ENCODE results near the gene ZNF277. TPM values are rescaled to one million over a fixed set of nuclear protein-coding genes. Genes with fewer than 3 reads are reported as not detected.

ZNF277 gene
- total RNA-seq, 2 donors from 2014 or later, result 15.9 to 29.8 TPM

DNA sequence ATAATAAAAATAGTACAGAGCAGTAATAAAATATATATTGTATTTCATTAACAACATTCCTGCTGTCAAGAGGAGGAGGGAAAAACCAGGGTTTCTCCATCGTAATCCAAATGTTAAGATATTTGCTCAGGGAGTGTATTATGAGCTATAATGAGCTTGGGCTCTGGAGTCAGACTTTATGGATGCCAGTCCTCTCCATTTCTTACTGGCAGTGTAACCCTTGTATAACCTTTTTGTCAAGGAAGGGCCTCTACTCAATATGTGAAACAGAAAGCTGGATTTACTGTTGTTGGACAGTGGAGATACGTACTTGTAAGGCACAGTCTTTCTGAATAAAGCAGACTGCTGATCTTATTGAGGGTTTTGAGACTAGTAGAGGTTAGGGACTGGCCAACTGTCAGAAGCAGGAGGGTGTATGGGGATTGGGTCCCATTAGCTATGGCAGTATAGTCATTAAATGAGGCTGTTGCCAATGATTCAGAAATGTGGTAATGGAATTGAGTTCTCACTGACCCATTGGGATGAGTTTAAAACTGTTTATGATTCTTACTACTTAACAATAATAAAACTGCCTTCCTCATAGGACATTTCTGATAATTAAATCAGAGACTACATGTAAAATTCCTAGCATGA is 56.5 kb downstream of the ZNF277 start:
- Histone ChIP-seq H3K4me1 (peaks cover 0 to 12% of the 10 kb centered on the region in 2 donors), H3K27me3 (no peaks in the 10 kb centered on the region), H3K36me3 (no peaks in the 10 kb centered on the region), H3K27ac (no peak overlapping the region), H3K9me3 (no peaks in the 10 kb centered on the region), H3K4me3 (no peak overlapping the region)
- no peak for DNase-seq (ENCODE audit: low spot score)
- no peak for TF ChIP-seq CTCF (IDR thresholded peaks at IDR 0.05)

DNA sequence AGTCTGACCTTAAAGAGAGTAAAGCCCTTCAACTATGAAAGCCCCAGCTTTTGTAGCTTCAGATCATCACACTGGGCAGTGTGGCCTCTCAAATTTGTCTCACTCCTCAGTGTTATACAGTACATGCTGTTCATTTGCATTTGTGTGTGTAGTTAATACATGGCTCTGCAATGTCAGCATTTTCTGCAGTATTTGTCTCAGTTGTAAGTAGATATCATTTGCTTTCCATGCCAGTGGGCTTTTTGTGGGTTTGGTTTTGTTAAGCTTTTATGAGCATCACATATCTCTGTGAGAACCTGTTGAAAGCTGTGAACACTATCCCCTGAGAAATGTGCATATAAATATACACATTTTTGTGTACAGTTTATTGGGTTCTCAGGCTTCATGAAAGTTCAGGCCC is 57.0 kb downstream of the ZNF277 start:
- no peaks in the 10 kb centered on the region for H3K27me3 ChIP-seq
- DNase-seq (ENCODE audit: low spot score), result no peak
- H3K4me3 ChIP-seq, result no peak overlapping the region
- no peaks in the 10 kb centered on the region for H3K9me3 ChIP-seq
- no peaks in the 10 kb centered on the region for H3K36me3 ChIP-seq
- no peak overlapping the region for H3K27ac ChIP-seq
- peaks cover 0 to 12% of the 10 kb centered on the region in 2 donors for H3K4me1 ChIP-seq
- TF ChIP-seq CTCF (IDR thresholded peaks at IDR 0.05), result no peak

DNA sequence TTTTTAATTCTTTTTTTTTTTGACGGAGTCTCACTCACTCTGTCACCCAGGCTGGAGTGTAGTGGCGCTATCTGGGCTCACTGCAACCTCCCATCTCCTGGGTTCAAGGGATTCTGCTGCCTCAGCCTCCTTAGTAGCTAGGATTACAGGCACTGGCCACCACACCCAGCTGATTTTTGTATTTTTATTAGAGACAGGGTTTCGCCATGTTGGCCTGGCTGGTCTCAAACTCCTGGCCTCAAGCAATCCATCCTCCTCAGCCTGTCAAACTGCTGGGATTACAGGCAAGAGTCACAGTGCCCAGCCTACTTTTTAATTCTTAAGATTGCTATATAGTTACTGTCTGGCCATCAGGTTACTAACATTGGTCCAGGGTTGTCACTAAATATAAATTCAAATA is 59.6 kb downstream of the ZNF277 start:
- DNase-seq (ENCODE audit: low spot score), result no peak
- H3K9me3 ChIP-seq, result no peaks in the 10 kb centered on the region
- no peak overlapping the region for H3K27ac ChIP-seq
- H3K4me3 ChIP-seq, result no peak overlapping the region
- H3K4me1 ChIP-seq, result peaks cover 0 to 15% of the 10 kb centered on the region in 2 donors
- no peaks in the 10 kb centered on the region for H3K36me3 ChIP-seq
- no peaks in the 10 kb centered on the region for H3K27me3 ChIP-seq
- TF ChIP-seq CTCF (IDR thresholded peaks at IDR 0.05), result no peak

DNA sequence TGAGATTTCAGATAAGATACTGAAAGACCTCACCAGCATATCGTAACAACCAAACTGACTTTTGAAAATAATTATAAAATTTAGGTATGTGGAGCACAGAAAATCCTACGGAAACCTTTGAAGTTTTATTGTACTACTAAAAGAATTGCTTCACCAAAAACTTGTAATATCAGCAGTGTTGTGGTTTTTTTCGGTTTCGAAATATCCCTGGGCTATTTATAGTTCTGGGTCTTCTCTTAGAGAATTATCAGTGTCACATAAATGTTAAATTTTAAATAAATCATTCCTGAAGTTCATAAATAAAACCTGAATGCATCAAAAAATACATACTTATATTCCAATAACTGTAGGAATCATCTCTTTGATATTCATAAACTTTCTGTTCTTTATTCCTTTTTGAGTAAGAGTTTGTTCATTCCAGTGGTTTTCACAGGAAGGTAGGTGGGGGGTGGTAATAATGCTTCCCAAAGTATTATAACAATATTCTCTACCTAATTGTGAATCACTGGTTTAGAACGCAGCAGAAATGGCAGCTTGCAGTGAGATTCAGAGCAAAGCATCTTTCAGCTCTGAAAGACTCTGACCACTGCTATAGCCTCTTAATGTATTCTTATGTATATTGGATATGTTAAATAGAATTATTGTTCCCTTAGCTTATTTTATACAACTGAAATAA is 60.2 kb downstream of the ZNF277 start:
- H3K36me3 ChIP-seq, result no peaks in the 10 kb centered on the region
- no peak overlapping the region for H3K27ac ChIP-seq
- H3K4me1 ChIP-seq, result peaks cover 0 to 16% of the 10 kb centered on the region in 2 donors
- no peak for DNase-seq (ENCODE audit: low spot score)
- TF ChIP-seq CTCF (IDR thresholded peaks at IDR 0.05), result no peak
- H3K9me3 ChIP-seq, result no peaks in the 10 kb centered on the region
- H3K27me3 ChIP-seq, result no peaks in the 10 kb centered on the region
- H3K4me3 ChIP-seq, result no peak overlapping the region

DNA sequence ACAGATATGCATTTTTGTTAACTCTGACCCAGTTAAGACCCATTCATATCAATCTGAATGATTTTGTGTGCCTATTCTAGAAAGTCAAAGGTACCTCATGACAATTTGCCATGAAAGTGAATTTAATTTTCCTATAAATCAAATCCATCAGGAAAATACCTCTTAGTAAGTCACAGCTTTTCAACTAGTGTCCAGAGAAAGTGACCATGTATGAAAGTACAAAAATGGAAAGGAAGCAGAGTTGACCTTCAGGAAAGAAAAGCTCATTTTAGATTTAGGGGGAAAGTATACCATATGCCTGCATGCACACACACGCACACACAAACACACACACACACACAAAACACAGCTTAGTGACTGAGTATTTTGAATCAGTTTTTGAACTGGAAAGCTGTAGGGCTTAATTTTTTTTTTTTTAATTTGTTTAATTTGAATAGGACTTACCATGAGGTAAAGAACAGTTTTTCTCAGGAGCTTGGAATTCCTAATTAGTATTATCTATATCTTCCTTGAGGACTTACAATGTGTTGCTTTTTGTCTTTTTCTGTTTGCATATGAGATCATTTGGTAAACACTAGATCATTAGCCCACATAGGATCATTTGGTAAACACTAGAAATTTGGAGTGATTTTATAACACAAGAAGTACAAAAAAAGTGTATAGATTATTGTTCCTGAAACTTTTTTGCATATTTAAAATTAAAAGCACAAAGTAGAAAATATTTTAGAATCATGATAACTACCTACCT is 61.6 kb downstream of the ZNF277 start:
- Histone ChIP-seq H3K27me3 (no peaks in the 10 kb centered on the region), H3K4me3 (no peak overlapping the region), H3K36me3 (no peaks in the 10 kb centered on the region), H3K9me3 (no peaks in the 10 kb centered on the region), H3K27ac (no peak overlapping the region), H3K4me1 (peaks cover 0 to 19% of the 10 kb centered on the region in 2 donors)
- no peak for TF ChIP-seq CTCF (IDR thresholded peaks at IDR 0.05)
- DNase-seq (ENCODE audit: low spot score), result no peak

All from right atrium auricular region (tissue), 2 donors.